Colonic mucosa (tissue), 4 donors: Measurements from ENCODE around the gene APOBEC3F. TPM values are rescaled to one million over a fixed set of nuclear protein-coding genes. Genes with fewer than 3 reads are reported as not detected.
A peak's percentile ranks its signal among the peaks of the same experiment; 100 is the strongest.
"Not testable (repeated sequence)": the region's sequence is repeated elsewhere in the genome, so short reads cannot be mapped to it uniquely, and the experiment has no call there.

Source experiments
- DNase-seq: peaks from one replicate; pipeline ENCODE4 v3.0.0-alpha.2; 2020
- H3K27ac ChIP-seq: fragments of 200-600 bp; one replicate; pipeline ENCODE4 v1.8.0; 2021
- H3K27me3 ChIP-seq: fragments of 200-600 bp; one replicate; pipeline ENCODE4 v1.8.0; 2021
- H3K36me3 ChIP-seq: fragments of 200-600 bp; one replicate; pipeline ENCODE4 v1.8.0; 2021
- H3K4me1 ChIP-seq: fragments of 200-600 bp; one replicate; pipeline ENCODE4 v1.8.0; 2021; ENCODE audit warnings: mild to moderate bottlenecking
- H3K4me3 ChIP-seq: fragments of 200-600 bp; one replicate; pipeline ENCODE4 v1.8.0; 2021
- H3K9ac ChIP-seq, 2 donors: one replicate each; pipeline ENCODE4 v1.7.0; 2013; ENCODE audit warnings: control low read depth in 2 of 2, low read depth in 2 of 2, low read length in 2 of 2
- H3K9me3 ChIP-seq: fragments of 200-600 bp; one replicate; pipeline ENCODE4 v1.8.0; 2021
- CTCF ChIP-seq: fragments of 200-600 bp; IDR thresholded peaks from one replicate; pipeline ENCODE4 v1.8.0; 2022; ENCODE audit warnings: antibody characterized with exemption, mild to moderate bottlenecking
- intact Hi-C: fragments of 100-400 bp; cut with DNase I; formaldehyde crosslinking; loops from one replicate; pipeline ENCODE4 v1.14.1; 2022
- total RNA-seq, 2 donors: library from RNA; stranded (reverse); fragmentation: NEBNext Ultra II Directional in 1 of 2; extraction: Animal tissue kit (Norgen Biotek cat#: 25700) in 1 of 2; gene quantifications; one replicate each; pipeline ENCODE4 v1.2.1, GENCODE V29; 2021
- donor health status: healthy.
- donor health status: DM: no; HTN: no; CAD: no.
- donor health status: DM: no; HTN: no; CAD: no.

APOBEC3F gene
- total RNA-seq, result 1 to 10 TPM; 7.0 to 7.3 TPM

GRCh38 chr22:39040538-39041296 lies at the start of gene APOBEC3F:
APOBEC3F (plus strand) TSS chr22:39040864; CDS start chr22:39040961, 97 bp downstream.
- H3K36me3 ChIP-seq, H3K4me1 ChIP-seq, intact Hi-C loops, H3K27me3 ChIP-seq, H3K9me3 ChIP-seq: not testable (repeated sequence)
- Histone ChIP-seq H3K4me3 (peak within 1 kb of the TSS; percentile 54), H3K9ac (peak within 1 kb of the TSS; percentile 70 to 73), H3K27ac (peak within 1 kb of the TSS; percentile 88)
- DNase-seq, result peak; percentile 72

DNA sequence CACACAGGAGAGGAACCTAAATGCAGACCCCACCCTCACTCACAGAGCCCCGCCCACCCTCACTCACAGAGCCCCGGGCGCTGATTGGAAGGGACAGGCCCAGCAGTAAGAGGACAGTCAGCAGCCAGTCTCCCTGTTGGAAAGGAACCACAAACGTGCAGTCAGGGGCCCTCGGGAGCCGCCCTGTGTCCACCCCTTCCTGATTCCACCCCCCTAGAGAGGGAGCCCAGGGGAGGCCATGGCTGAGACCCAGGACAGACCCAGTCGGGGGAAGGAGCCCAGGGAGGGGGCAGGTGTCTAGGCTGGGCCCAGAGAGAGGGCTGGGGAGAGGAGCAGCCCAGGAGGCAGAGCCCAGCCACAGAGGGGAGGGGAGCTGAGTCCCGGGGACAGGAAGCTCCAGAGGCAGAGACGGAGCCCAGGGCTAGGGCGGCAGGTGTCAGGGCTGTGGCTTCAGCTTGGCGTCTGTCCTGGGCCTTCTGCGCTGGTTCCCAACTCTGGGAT lies 47.7 kb upstream of the APOBEC3F start:
- intact Hi-C loops, H3K9me3 ChIP-seq, H3K27me3 ChIP-seq, H3K4me3 ChIP-seq, H3K27ac ChIP-seq, H3K4me1 ChIP-seq, H3K36me3 ChIP-seq, H3K9ac ChIP-seq: not testable (repeated sequence)
- DNase-seq, result peak; percentile 52

DNA sequence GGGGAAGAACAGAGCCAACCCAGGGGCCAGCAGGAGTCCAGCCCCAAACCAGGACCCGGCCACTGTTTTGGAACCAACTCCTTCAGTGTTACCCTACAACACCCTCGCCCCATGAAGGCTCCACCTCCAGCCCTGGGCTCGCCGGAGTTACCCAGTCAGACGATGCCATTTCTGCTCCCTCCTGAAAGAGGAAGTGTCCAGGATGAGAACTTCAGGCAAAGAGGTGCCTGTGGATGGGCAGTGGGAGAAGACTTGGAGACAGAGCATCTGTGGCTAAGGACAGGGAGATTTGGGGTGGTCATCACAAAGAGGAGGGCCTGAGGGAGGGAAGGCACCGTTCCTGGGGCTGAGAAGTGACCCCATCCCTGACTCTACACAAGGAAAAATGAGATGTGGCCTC lies 44.6 kb upstream of the APOBEC3F start:
- no peak for DNase-seq
- H3K9ac ChIP-seq, result no peak overlapping the region
- no peaks in the 10 kb centered on the region for H3K9me3 ChIP-seq
- H3K27ac ChIP-seq, result no peak overlapping the region
- H3K27me3 ChIP-seq, result no peaks in the 10 kb centered on the region
- intact Hi-C loops, result no loop called here
- no peaks in the 10 kb centered on the region for H3K36me3 ChIP-seq
- no peak overlapping the region for H3K4me3 ChIP-seq
- TF ChIP-seq CTCF, result no peak
- H3K4me1 ChIP-seq, result no peaks in the 10 kb centered on the region

DNA sequence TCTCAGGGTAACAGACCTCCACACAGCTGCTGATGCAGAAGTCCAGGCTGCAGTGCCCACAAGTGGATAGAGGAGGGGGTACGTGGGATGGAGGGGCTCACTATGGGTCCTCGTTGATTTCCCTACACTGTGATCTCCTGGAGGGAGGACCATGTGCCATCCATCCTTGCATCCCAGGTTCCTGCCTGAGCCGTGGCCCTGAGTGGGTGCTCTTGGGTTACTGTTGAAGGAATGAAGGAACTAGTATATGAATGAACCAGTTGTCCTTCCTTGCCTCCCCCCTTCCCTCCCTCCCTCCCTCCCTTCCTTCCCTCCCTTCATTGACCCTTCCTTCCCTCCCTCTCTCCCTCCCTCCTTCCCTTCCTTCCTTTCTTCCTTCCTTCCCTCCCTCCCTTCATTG lies 43.1 kb upstream of the APOBEC3F start:
- Histone ChIP-seq H3K4me3 (no peak overlapping the region), H3K4me1 (no peaks in the 10 kb centered on the region), H3K36me3 (no peaks in the 10 kb centered on the region), H3K27me3 (no peaks in the 10 kb centered on the region), H3K9ac (no peak overlapping the region), H3K9me3 (no peaks in the 10 kb centered on the region), H3K27ac (no peak overlapping the region)
- DNase-seq, result no peak
- TF ChIP-seq CTCF, result no peak
- intact Hi-C loops, result no loop called here

DNA sequence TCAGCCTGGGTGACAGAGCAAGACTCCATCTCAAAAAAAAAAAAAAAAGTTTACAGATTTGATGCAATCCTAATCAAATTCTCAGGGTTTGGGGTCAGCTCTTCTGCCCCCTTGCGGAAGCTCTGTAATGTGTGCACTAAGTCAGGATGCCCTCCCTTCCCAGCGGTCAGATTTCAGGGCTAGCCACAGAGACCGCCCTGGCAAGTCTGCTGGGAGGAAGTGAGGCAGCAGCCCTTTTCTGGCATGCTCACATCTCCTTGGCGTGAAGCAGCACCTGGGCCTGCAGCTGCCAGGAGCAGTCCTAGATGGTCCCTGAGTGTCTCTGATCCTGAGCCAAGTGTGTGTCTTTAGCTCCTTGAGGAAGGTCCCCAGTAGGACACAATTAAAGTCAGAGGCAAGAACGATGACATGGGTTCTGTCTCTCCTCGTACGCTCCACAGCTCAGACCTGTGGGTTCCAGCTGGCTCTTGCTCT lies 37.5 kb upstream of the APOBEC3F start:
- Histone ChIP-seq H3K9ac (no peak overlapping the region), H3K9me3 (no peaks in the 10 kb centered on the region), H3K27me3 (no peaks in the 10 kb centered on the region), H3K36me3 (no peaks in the 10 kb centered on the region), H3K27ac (no peak overlapping the region), H3K4me3 (no peak overlapping the region), H3K4me1 (peaks cover 4% of the 10 kb centered on the region)
- DNase-seq, result peak; percentile 70
- TF ChIP-seq CTCF, result peak; percentile 60
- intact Hi-C loops, result loop anchor here (2.0 to 5.0 kb wide), 2 partner anchors 76 to 134 kb away; no protein-coding TSS in a partner anchor

DNA sequence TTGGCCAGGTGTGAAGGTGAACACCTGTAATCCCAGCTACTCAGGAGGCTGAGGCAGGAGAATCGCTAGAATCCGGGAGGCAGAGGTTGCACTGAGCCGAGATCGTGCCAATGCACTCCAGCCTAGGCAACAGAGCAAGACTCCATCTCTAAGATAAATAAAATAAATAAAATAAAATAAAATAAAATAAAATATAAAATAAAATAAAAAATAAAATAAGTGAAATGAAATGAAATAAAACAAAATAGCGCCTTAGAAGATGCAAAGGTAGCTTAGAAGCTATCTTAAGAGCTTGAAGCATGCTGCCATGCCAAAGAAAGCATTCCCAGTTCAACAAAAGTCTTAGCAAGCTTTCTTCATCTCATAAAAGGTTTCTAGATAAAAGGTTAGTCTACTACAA lies 33.5 kb upstream of the APOBEC3F start:
- H3K4me3 ChIP-seq, result no peak overlapping the region

DNA sequence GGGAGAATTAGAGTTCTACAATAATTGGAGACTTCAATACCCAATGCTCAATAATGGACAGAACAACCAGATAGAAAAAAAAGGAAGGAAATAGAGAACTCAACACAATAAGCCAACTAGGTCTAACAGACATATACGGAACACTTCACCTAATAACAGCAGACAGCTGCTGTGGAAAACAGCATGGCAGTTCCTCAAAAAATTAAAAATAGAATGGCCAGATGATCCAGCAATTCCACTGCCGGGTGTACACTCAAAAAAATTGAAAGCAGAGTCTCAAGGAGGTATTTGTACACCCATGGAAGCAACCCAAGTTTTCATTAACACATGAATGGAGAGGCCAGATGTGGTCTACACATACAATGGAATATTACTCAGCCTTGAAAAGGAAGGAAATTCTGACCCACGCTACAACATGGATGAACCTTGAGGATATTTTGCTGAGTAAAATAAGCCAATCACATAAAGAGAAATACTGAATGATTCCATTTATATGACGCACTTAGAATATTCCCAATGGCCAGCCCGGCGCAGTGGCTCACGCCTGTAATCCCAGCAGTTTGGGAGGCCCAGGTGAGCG lies 32.3 kb upstream of the APOBEC3F start:
- not testable (repeated sequence) for H3K27me3 ChIP-seq, H3K27ac ChIP-seq, H3K4me3 ChIP-seq, DNase-seq, H3K9me3 ChIP-seq, H3K36me3 ChIP-seq, H3K9ac ChIP-seq, H3K4me1 ChIP-seq
- intact Hi-C loops, result loop anchor here (5.0 kb wide), 1 partner anchor 114 kb away; no protein-coding TSS in a partner anchor

More for the DNA sequence above, 33.5 kb upstream of the APOBEC3F start:
- Histone ChIP-seq H3K27ac (no peak overlapping the region), H3K27me3 (no peaks in the 10 kb centered on the region), H3K36me3 (no peaks in the 10 kb centered on the region), H3K9me3 (no peaks in the 10 kb centered on the region), H3K4me1 (peaks cover 4% of the 10 kb centered on the region), H3K9ac (no peak overlapping the region)
- DNase-seq, result no peak
- no peak for TF ChIP-seq CTCF
- intact Hi-C loops, result loop anchor here (5.0 kb wide), 1 partner anchor 115 kb away; no protein-coding TSS in a partner anchor
